Liver (tissue), 9 donors: ENCODE results near the gene NRF1. TPM values are rescaled to one million over a fixed set of nuclear protein-coding genes. Genes with fewer than 3 reads are reported as not detected.
"Not testable (repeated sequence)": the region's sequence is repeated elsewhere in the genome, so short reads cannot be mapped to it uniquely, and the experiment has no call there.

Experiments used
- DNase-seq: peaks from one replicate; pipeline ENCODE4 v3.0.0-alpha.2; 2017; ENCODE audit warnings: low spot score
- H3K27ac ChIP-seq, 2 donors: one replicate each; pipeline ENCODE4 v1.7.0; 2013; ENCODE audit warnings: inconsistent platforms in 2 of 2, low read length in 2 of 2, control low read depth in 1 of 2, low read depth in 1 of 2, mild to moderate bottlenecking in 1 of 2
- H3K27me3 ChIP-seq, 4 donors: one replicate each; pipeline versions ENCODE4 v1.6.1 to v1.7.0; 2013; ENCODE audit warnings: low read length in 3 of 4, inconsistent platforms in 1 of 4, mild to moderate bottlenecking in 1 of 4, moderate library complexity in 1 of 4; ENCODE audit not compliant: control insufficient read depth in 4 of 4, insufficient read depth in 4 of 4
- H3K36me3 ChIP-seq, 4 donors: one replicate each; pipeline versions ENCODE4 v1.6.1 to v1.7.0; 2013; ENCODE audit warnings: low read length in 3 of 4, mild to moderate bottlenecking in 3 of 4, low read depth in 1 of 4, moderate library complexity in 1 of 4; ENCODE audit not compliant: control insufficient read depth in 4 of 4, insufficient read depth in 3 of 4
- H3K4me1 ChIP-seq, 4 donors: one replicate each; pipeline versions ENCODE4 v1.6.1 to v1.7.0; 2013; ENCODE audit warnings: low read length in 3 of 4, mild to moderate bottlenecking in 3 of 4, moderate library complexity in 1 of 4; ENCODE audit not compliant: control insufficient read depth in 4 of 4, insufficient read depth in 4 of 4
- H3K4me3 ChIP-seq, 3 donors: one replicate each; pipeline versions ENCODE4 v1.6.1 to v1.7.0; 2013; ENCODE audit warnings: low read length in 3 of 3, control low read depth in 1 of 3, low read depth in 1 of 3, mild to moderate bottlenecking in 1 of 3
- H3K9ac ChIP-seq, 2 donors: one replicate each; pipeline ENCODE4 v1.7.0; 2013; ENCODE audit warnings: low read length in 2 of 2, mild to moderate bottlenecking in 2 of 2, moderate library complexity in 2 of 2, control low read depth in 1 of 2, low read depth in 1 of 2
- H3K9me3 ChIP-seq, 4 donors: one replicate each; pipeline versions ENCODE4 v1.6.1 to v1.7.0; 2013; ENCODE audit warnings: low read length in 3 of 4; ENCODE audit not compliant: control insufficient read depth in 4 of 4
- ATF3 ChIP-seq: IDR thresholded peaks from 2 replicates; pipeline ENCODE4 v1.6.1; 2016; ENCODE audit warnings: antibody characterized with exemption
- CTCF ChIP-seq: fragments of 150-350 bp; IDR thresholded peaks from 2 replicates; pipeline ENCODE4 v1.5.1; 2017; ENCODE audit warnings: improper control_type of control experiment, low read depth, low read length; ENCODE audit not compliant: missing input control
- EGR1 ChIP-seq, 2 donors: IDR thresholded peaks; 2 replicates each; pipeline ENCODE4 v1.6.1; 2016 to 2018; ENCODE audit warnings: antibody characterized with exemption in 2 of 2, low read depth in 2 of 2
- FOXA1 ChIP-seq: IDR thresholded peaks from 2 replicates; pipeline ENCODE4 v1.6.1; 2016; ENCODE audit warnings: antibody characterized with exemption
- FOXA2 ChIP-seq: IDR thresholded peaks from 2 replicates; pipeline ENCODE4 v1.6.1; 2016; ENCODE audit warnings: antibody characterized with exemption
- GABPA ChIP-seq, 2 donors: IDR thresholded peaks in 1 of 2; conservative IDR thresholded peaks in 1 of 2; 2 replicates each; pipeline ENCODE4 v1.6.1; 2016; ENCODE audit warnings: antibody characterized with exemption in 2 of 2, mild to moderate bottlenecking in 1 of 2, moderate library complexity in 1 of 2
- HNF4G ChIP-seq: IDR thresholded peaks from 2 replicates; pipeline ENCODE4 v1.6.1; 2016; ENCODE audit warnings: antibody characterized with exemption
- JUND ChIP-seq, 2 donors: IDR thresholded peaks; 2 replicates each; pipeline ENCODE4 v1.6.1; 2016; ENCODE audit warnings: antibody characterized with exemption in 2 of 2
- MAX ChIP-seq: IDR thresholded peaks from 2 replicates; pipeline ENCODE4 v1.6.1; 2016; ENCODE audit warnings: antibody characterized with exemption
- RAD21 ChIP-seq, 2 donors: IDR thresholded peaks; 2 replicates each; pipeline ENCODE4 v1.6.1; 2016; ENCODE audit warnings: antibody characterized with exemption in 2 of 2, mild to moderate bottlenecking in 2 of 2
- RXRA ChIP-seq, 2 donors: IDR thresholded peaks; 2 replicates each; pipeline ENCODE4 v1.6.1; 2017 to 2018; ENCODE audit warnings: antibody characterized with exemption in 2 of 2, mild to moderate bottlenecking in 1 of 2
- SP1 ChIP-seq: IDR thresholded peaks from 2 replicates; pipeline ENCODE4 v1.6.1; 2018; ENCODE audit warnings: antibody characterized with exemption, mild to moderate bottlenecking
- TAF1 ChIP-seq: conservative IDR thresholded peaks from 2 replicates; pipeline ENCODE4 v1.6.1; 2016; ENCODE audit warnings: antibody characterized with exemption, mild to moderate bottlenecking
- YY1 ChIP-seq: IDR thresholded peaks from 2 replicates; pipeline ENCODE4 v1.6.1; 2016; ENCODE audit warnings: antibody characterized with exemption, mild to moderate bottlenecking
- ZBTB33 ChIP-seq: IDR thresholded peaks from 2 replicates; pipeline ENCODE4 v1.6.1; 2016; ENCODE audit warnings: antibody characterized with exemption
- WGBS: extraction: QIAGEN DNeasy Blood & Tissue Kit; methylation state at CpG from one replicate; pipeline ENCODE4 v1.1.7; 2013; 5-methylcytosine and 5-hydroxymethylcytosine counted together
- polyA plus RNA-seq, 2 donors: library from polyadenylated mRNA; stranded (reverse) in 1 of 2; unstranded in 1 of 2; fragments of 200-250 nt in 1 of 2; fragments of >200 nt in 1 of 2; fragmentation: Nextera tagmentation in 1 of 2; extraction: Ambion mirVana in 1 of 2; gene quantifications; one replicate each; pipeline versions ENCODE4 v1.2.1 to v1.2.3, GENCODE V29; 2013 to 2015
- total RNA-seq, 2 donors: library from RNA; depleted of rRNA; stranded (reverse); fragments of >200 nt; gene quantifications; one replicate each; pipeline ENCODE4 v1.2.3, GENCODE V29; 2014
- donor health status: healthy.
- donor health status: healthy.
- donor health status: healthy.
- donor health status: healthy.
- donor health status: healthy.

Gene NRF1
- total and polyA plus RNA-seq, 4 donors = 1.3 to 14.8 (median 5.3) TPM

GRCh38 chr7:129670656-129671055, 59.1 kb downstream of the NRF1 start:
- Histone ChIP-seq H3K4me1 (no peaks in the 10 kb centered on the region), H3K9ac (no peak overlapping the region), H3K36me3 (peaks cover 0 to 28% (median 21%) of the 10 kb centered on the region in 4 donors), H3K4me3 (no peak overlapping the region), H3K9me3 (peaks cover 0 to 5% (median 1%) of the 10 kb centered on the region in 4 donors), H3K27ac (no peak overlapping the region), H3K27me3 (no peaks in the 10 kb centered on the region)
- TF ChIP-seq JUND (IDR thresholded peaks at IDR 0.05) (no peak), ZBTB33 (no peak), CTCF (no peak), FOXA1 (no peak), HNF4G (no peak), GABPA (IDR thresholded peaks at IDR 0.05 in 1 of 2, conservative IDR thresholded peaks at IDR 0.05 in 1 of 2) (no peak), MAX (no peak), RAD21 (IDR thresholded peaks at IDR 0.05) (no peak), FOXA2 (no peak), TAF1 (no peak), ATF3 (no peak), EGR1 (IDR thresholded peaks at IDR 0.05; ENCODE audit: low read depth in 2 of 2) (no peak), RXRA (IDR thresholded peaks at IDR 0.05) (no peak)
- DNase-seq = no peak

- 91% methylated on average over 9 of the region's 9 CpGs for WGBS
Measured at GRCh38 chr7:129671266-129671665, 59.7 kb downstream of the NRF1 start.

GRCh38 chr7:129674475-129674874, 63.0 kb downstream of the NRF1 start:
- H3K4me1 ChIP-seq, H3K4me3 ChIP-seq, H3K27me3 ChIP-seq, H3K27ac ChIP-seq, H3K9ac ChIP-seq, DNase-seq, H3K9me3 ChIP-seq: not testable (repeated sequence)
- H3K36me3 ChIP-seq = peaks cover 0 to 34% (median 26%) of the 10 kb centered on the region in 4 donors
- 98% methylated on average over 4 of the region's 4 CpGs for WGBS

More at GRCh38 chr7:129671266-129671665, 59.7 kb downstream of the NRF1 start:
- no peaks in the 10 kb centered on the region for H3K27me3 ChIP-seq
- H3K27ac ChIP-seq = no peak overlapping the region
- no peak overlapping the region for H3K4me3 ChIP-seq
- peaks cover 0 to 6% (median 2%) of the 10 kb centered on the region in 4 donors for H3K9me3 ChIP-seq
- peaks cover 0 to 31% (median 24%) of the 10 kb centered on the region in 4 donors for H3K36me3 ChIP-seq
- TF ChIP-seq YY1 = no peak
- no peak for TF ChIP-seq FOXA2
- TF ChIP-seq ATF3 = no peak
- TF ChIP-seq EGR1 (IDR thresholded peaks at IDR 0.05; ENCODE audit: low read depth in 2 of 2) = no peak
- no peak for TF ChIP-seq RXRA (IDR thresholded peaks at IDR 0.05)
- TF ChIP-seq SP1 = no peak
- no peak overlapping the region for H3K9ac ChIP-seq
- H3K4me1 ChIP-seq = no peaks in the 10 kb centered on the region
- no peak for DNase-seq
